Measurements from ENCODE around the gene EML4.

DNA sequence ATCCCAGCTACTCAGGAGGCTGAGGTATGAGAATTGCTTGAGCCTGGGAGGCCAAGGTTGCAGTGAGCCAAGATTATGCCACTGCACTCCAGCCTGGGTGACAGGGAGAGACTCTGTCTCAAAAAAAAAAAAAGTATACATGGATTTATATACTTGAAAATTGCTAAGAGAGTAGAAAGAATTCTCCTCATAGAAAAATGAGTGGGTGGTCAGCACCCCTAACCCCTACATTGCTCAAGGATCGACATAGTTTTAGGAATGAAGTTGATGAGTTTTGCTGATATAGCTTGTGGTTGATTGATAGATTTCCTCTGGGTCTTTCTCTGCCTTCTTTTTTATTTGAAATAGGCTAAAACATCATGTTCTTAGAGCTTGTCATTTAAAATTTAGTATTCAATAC lies 58.9 kb downstream of the EML4 start:
- no peak for TF ChIP-seq EZH2 (IDR thresholded peaks at IDR 0.05; ENCODE audit: borderline replicate concordance, low read depth, low read length, poor library complexity, severe bottlenecking)
- TF ChIP-seq, protein P1, sequence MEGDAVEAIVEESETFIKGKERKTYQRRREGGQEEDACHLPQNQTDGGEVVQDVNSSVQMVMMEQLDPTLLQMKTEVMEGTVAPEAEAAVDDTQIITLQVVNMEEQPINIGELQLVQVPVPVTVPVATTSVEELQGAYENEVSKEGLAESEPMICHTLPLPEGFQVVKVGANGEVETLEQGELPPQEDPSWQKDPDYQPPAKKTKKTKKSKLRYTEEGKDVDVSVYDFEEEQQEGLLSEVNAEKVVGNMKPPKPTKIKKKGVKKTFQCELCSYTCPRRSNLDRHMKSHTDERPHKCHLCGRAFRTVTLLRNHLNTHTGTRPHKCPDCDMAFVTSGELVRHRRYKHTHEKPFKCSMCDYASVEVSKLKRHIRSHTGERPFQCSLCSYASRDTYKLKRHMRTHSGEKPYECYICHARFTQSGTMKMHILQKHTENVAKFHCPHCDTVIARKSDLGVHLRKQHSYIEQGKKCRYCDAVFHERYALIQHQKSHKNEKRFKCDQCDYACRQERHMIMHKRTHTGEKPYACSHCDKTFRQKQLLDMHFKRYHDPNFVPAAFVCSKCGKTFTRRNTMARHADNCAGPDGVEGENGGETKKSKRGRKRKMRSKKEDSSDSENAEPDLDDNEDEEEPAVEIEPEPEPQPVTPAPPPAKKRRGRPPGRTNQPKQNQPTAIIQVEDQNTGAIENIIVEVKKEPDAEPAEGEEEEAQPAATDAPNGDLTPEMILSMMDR (conservative IDR thresholded peaks at IDR 0.05; ENCODE audit: low read depth, low read length), result no peak

Data from A673 (cell line).